MM.1S (cell line): ENCODE results near the gene SPOCD1.

Source experiments
- DNase-seq: peaks from one replicate; pipeline ENCODE4 v3.0.0-alpha.2; 2015
- H2AFZ ChIP-seq: fragments of 300-600 bp; sonication (generic); 2 replicates; pipeline ENCODE4 v1.6.0; 2016; ENCODE audit warnings: antibody characterized with exemption, low read length
- H3F3A ChIP-seq: fragments of 300-600 bp; sonication (generic); 2 replicates; pipeline ENCODE4 v1.6.1; 2016; ENCODE audit warnings: mild to moderate bottlenecking, antibody characterized with exemption, low read length, moderate library complexity, mixed read lengths; ENCODE audit not compliant: insufficient read depth
- H3K27ac ChIP-seq: fragments of 300-600 bp; sonication (generic); 2 replicates; pipeline ENCODE4 v1.5.1; 2016; ENCODE audit warnings: mild to moderate bottlenecking, low read length
- H3K27me3 ChIP-seq: fragments of 300-600 bp; sonication (generic); replicated peaks from 2 replicates; pipeline ENCODE4 v1.6.0; 2016; ENCODE audit warnings: low read length; ENCODE audit not compliant: insufficient read depth
- H3K36me3 ChIP-seq: fragments of 300-600 bp; sonication (generic); replicated peaks from 2 replicates; pipeline ENCODE4 v1.6.1; 2016; ENCODE audit warnings: mild to moderate bottlenecking, low read length, mixed read lengths; ENCODE audit not compliant: insufficient read depth
- H3K4me1 ChIP-seq: fragments of 300-600 bp; sonication (generic); 2 replicates; pipeline ENCODE4 v1.6.1; 2016; ENCODE audit warnings: low read length, mixed read lengths
- H3K4me2 ChIP-seq: fragments of 300-600 bp; sonication (generic); 2 replicates; pipeline ENCODE4 v1.6.0; 2016; ENCODE audit warnings: low read depth, low read length
- H3K4me3 ChIP-seq: fragments of 300-600 bp; sonication (generic); 2 replicates; pipeline ENCODE4 v1.5.1; 2016; ENCODE audit warnings: low read length, mixed read lengths
- H3K79me2 ChIP-seq: fragments of 300-600 bp; sonication (generic); 2 replicates; pipeline ENCODE4 v1.6.1; 2016; ENCODE audit warnings: mixed run types, low read length, mixed read lengths
- H3K9ac ChIP-seq: fragments of 300-600 bp; sonication (generic); 2 replicates; pipeline ENCODE4 v1.6.1; 2016; ENCODE audit warnings: low read length, mixed read lengths
- H3K9me2 ChIP-seq: fragments of 300-600 bp; sonication (generic); replicated peaks from 2 replicates; pipeline ENCODE4 v1.6.1; 2016; ENCODE audit warnings: mild to moderate bottlenecking, low read length, mixed read lengths; ENCODE audit not compliant: insufficient read depth
- H3K9me3 ChIP-seq: fragments of 300-600 bp; sonication (generic); replicated peaks from 2 replicates; pipeline ENCODE4 v1.6.1; 2016; ENCODE audit warnings: mild to moderate bottlenecking, low read length, mixed read lengths; ENCODE audit not compliant: insufficient read depth
- H4K20me1 ChIP-seq: fragments of 300-600 bp; sonication (generic); 2 replicates; pipeline ENCODE4 v1.6.1; 2016; ENCODE audit warnings: mild to moderate bottlenecking, low read length, moderate library complexity, mixed read lengths; ENCODE audit not compliant: insufficient read depth
- EZH2 ChIP-seq: fragments of 300-600 bp; sonication (generic); optimal IDR thresholded peaks from 2 replicates; pipeline ENCODE3; 2017; ENCODE audit warnings: low read depth, mild to moderate bottlenecking, antibody characterized with exemption, low read length, mixed read lengths
- EZH2phosphoT487 ChIP-seq: fragments of 300-600 bp; sonication (generic); IDR thresholded peaks from 2 replicates; pipeline ENCODE4 v1.6.1; 2018; ENCODE audit warnings: antibody characterized with exemption, low read length
- TF ChIP-seq, protein P1 (sequence below): fragments of 300-600 bp; sonication (generic); IDR thresholded peaks from 2 replicates; pipeline ENCODE4 v1.5.1; 2016; ENCODE audit warnings: antibody characterized with exemption, low read length, mixed read lengths

SPOCD1 gene

DNA sequence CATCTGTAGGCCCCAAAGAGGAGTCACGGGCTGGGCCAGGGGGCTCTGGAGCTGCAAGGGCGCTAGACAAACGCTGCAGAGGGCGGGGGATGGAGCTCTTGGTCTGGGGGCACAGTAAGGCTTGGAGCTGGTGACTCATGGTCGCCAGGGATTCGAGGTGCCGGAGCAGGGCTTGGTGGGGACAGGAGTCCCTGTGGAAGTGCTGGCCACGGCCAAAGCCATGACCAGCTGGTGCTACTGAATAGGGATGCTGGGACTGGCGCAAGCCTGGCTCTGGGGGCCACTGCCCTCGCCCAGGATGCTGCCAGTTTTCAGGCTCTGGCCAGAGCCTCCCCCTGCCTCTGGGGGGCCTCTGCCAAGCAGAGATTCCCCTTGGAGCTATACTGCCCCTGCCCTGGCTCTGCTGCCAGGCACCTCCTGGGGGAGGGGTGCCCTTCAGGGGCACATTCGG lies 25.2 kb downstream of the SPOCD1 start:
- H3K36me3 ChIP-seq, result no peaks in the 10 kb centered on the region
- no peak overlapping the region for H3K4me2 ChIP-seq
- H3K79me2 ChIP-seq, result no peaks in the 10 kb centered on the region
- TF ChIP-seq EZH2, result no peak
- no peak for TF ChIP-seq EZH2phosphoT487
- H3K27me3 ChIP-seq, result peaks cover 48% of the 10 kb centered on the region
- no peak for DNase-seq
- no peaks in the 10 kb centered on the region for H4K20me1 ChIP-seq
- no peaks in the 10 kb centered on the region for H3F3A ChIP-seq
- no peaks in the 10 kb centered on the region for H3K4me1 ChIP-seq
- H3K9ac ChIP-seq, result no peak overlapping the region
- no peak overlapping the region for H2AFZ ChIP-seq
- no peaks in the 10 kb centered on the region for H3K9me3 ChIP-seq
- no peaks in the 10 kb centered on the region for H3K9me2 ChIP-seq
- no peak overlapping the region for H3K4me3 ChIP-seq
- H3K27ac ChIP-seq, result no peak overlapping the region

DNA sequence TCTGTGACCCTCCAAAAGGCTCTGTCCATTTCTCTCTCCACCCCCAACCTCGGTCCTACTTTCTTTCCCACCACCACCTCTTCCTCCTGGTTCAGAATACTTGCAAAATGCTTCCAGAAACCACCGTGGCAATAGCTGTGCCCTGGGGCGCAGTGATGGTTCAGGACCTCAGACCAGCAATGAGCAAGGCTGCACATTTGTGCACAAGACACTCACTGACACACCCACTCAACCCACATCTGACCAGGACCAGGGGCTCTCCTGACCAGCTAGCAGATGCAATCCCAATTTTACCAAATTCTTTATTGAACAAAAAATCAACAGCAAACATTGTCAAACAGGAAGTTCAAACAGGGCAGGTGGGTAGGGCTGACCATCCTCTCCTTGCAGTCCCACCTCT lies 25.7 kb downstream of the SPOCD1 start:
- H3K4me2 ChIP-seq, result no peak overlapping the region
- TF ChIP-seq, protein P1, sequence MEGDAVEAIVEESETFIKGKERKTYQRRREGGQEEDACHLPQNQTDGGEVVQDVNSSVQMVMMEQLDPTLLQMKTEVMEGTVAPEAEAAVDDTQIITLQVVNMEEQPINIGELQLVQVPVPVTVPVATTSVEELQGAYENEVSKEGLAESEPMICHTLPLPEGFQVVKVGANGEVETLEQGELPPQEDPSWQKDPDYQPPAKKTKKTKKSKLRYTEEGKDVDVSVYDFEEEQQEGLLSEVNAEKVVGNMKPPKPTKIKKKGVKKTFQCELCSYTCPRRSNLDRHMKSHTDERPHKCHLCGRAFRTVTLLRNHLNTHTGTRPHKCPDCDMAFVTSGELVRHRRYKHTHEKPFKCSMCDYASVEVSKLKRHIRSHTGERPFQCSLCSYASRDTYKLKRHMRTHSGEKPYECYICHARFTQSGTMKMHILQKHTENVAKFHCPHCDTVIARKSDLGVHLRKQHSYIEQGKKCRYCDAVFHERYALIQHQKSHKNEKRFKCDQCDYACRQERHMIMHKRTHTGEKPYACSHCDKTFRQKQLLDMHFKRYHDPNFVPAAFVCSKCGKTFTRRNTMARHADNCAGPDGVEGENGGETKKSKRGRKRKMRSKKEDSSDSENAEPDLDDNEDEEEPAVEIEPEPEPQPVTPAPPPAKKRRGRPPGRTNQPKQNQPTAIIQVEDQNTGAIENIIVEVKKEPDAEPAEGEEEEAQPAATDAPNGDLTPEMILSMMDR, result no peak
- no peak for TF ChIP-seq EZH2
- TF ChIP-seq EZH2phosphoT487, result no peak
- H3K79me2 ChIP-seq, result no peaks in the 10 kb centered on the region
- no peak overlapping the region for H3K27ac ChIP-seq
- H3K36me3 ChIP-seq, result no peaks in the 10 kb centered on the region
- H4K20me1 ChIP-seq, result no peaks in the 10 kb centered on the region
- H3K4me3 ChIP-seq, result no peak overlapping the region
- H3K9me3 ChIP-seq, result no peaks in the 10 kb centered on the region
- H3F3A ChIP-seq, result no peaks in the 10 kb centered on the region
- H3K27me3 ChIP-seq, result peaks cover 44% of the 10 kb centered on the region
- no peak for DNase-seq
- no peaks in the 10 kb centered on the region for H3K9me2 ChIP-seq
- no peak overlapping the region for H3K9ac ChIP-seq
- H2AFZ ChIP-seq, result no peak overlapping the region
- no peaks in the 10 kb centered on the region for H3K4me1 ChIP-seq

DNA sequence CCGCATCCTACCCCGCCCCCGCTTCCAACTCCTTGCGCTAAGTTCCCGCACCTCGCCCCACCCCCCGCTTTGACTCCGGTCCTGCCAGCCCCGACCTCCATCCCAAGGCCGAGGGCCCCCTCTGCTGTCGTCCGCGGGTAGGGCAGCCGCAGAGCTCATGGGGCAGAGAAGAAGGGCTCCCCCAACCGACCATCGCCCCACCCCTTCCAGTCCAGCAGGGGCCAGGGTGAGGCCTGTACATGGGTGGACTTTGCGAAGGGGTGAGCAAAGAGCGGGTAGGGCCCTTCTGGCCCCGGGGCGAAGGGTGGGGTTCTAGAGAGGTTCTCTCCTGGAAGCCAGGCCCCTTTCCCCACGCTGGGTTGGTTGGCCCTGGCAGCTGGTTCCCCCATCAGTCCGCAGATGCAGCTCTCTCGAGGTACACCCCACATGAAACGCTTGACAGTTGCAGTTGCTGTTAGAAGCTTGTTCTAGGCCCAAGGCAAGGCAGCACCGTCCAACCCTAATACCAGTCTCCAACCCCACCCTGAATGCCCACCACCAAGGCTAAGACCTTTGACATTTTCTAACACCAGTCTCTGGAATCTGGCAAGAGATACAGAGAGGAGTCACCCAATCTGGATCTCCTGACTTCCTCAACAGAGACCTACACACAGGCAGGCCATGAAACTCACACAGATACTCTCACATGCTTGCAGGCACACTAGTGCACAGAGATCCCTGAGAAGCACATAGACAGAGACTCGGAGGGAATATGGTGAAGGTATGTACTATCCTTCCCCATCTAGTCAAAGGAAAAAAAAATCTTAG lies 26.4 kb downstream of the SPOCD1 start:
- no peaks in the 10 kb centered on the region for H3K36me3 ChIP-seq
- no peaks in the 10 kb centered on the region for H3K79me2 ChIP-seq
- H3K4me1 ChIP-seq, result no peaks in the 10 kb centered on the region
- H3K27me3 ChIP-seq, result peaks cover 39% of the 10 kb centered on the region
- no peak for TF ChIP-seq EZH2
- TF ChIP-seq, protein P1, result peak; percentile 89
- H3K27ac ChIP-seq, result no peak overlapping the region; the same call in 1 of the 2 replicates
- no peaks in the 10 kb centered on the region for H3F3A ChIP-seq
- peak overlapping the region; percentile 76 for H3K4me3 ChIP-seq
- H2AFZ ChIP-seq, result peak overlapping the region; percentile 97
- H4K20me1 ChIP-seq, result no peaks in the 10 kb centered on the region
- no peaks in the 10 kb centered on the region for H3K9me2 ChIP-seq
- peak overlapping the region; percentile 95; the same call in 1 of the 2 replicates for H3K9ac ChIP-seq
- DNase-seq, result peak; percentile 89
- H3K9me3 ChIP-seq, result no peaks in the 10 kb centered on the region
- peak overlapping the region; percentile 99; the same call in 1 of the 2 replicates for H3K4me2 ChIP-seq

DNA sequence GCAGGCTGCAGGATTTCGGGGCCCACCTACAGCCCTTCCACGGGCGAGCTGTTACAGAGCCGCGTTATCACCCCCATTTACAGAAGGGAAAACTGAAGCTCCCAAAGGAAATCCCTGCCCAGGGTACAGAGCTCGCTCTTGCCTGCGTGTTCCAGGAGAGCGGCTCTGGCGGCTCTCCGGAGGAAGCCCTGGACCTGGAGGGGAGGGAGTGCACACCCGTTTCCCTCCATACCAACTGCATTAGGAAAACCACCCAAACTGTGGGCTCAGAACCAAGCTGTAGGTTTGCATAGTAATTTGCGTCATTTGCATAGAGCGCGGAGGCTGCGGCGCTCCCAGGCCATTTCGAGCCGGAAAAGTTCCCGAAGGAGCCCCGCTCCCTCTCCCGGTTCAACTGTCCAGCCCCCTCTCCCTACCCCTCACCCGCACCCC lies 27.0 kb downstream of the SPOCD1 start:
- H4K20me1 ChIP-seq, result no peaks in the 10 kb centered on the region
- H3K27ac ChIP-seq, result peak overlapping the region; percentile 79; the same call in 1 of the 2 replicates
- no peaks in the 10 kb centered on the region for H3K79me2 ChIP-seq
- H3K27me3 ChIP-seq, result peaks cover 39% of the 10 kb centered on the region
- DNase-seq, result no peak
- TF ChIP-seq, protein P1, result no peak
- TF ChIP-seq EZH2 (no peak), EZH2phosphoT487 (no peak)
- peak overlapping the region; percentile 95 for H3K9ac ChIP-seq
- peak overlapping the region; percentile 97 for H2AFZ ChIP-seq
- H3K4me1 ChIP-seq, result no peaks in the 10 kb centered on the region
- H3K36me3 ChIP-seq, result no peaks in the 10 kb centered on the region
- H3F3A ChIP-seq, result no peaks in the 10 kb centered on the region
- H3K9me3 ChIP-seq, result no peaks in the 10 kb centered on the region
- peak overlapping the region; percentile 76 for H3K4me3 ChIP-seq
- no peaks in the 10 kb centered on the region for H3K9me2 ChIP-seq
- H3K4me2 ChIP-seq, result peak overlapping the region; percentile 99
